Left lung (tissue), 10 donors: ENCODE results near the gene PPP2R2D. TPM values are rescaled to one million over a fixed set of nuclear protein-coding genes. Genes with fewer than 3 reads are reported as not detected.
A peak's percentile ranks its signal among the peaks of the same experiment; 100 is the strongest.

Source experiments
- ATAC-seq: fragments of 200-7000 bp; cut with Tn5 transposase; one replicate; pipeline ENCODE4 v1.9.1; 2020; ENCODE audit warnings: moderate library complexity
- DNase-seq, 4 donors: peaks; one replicate each; pipeline ENCODE4 v3.0.0-alpha.2; 2013 to 2020
- H3K27ac ChIP-seq, 2 donors: fragments of 200-600 bp; sonication (generic) in 1 of 2; one replicate each; pipeline versions ENCODE4 v1.5.0 to v1.8.0; 2020 to 2021
- H3K27me3 ChIP-seq, 2 donors: fragments of 200-600 bp; sonication (generic) in 1 of 2; one replicate each; pipeline versions ENCODE4 v1.5.0 to v1.8.0; 2020 to 2021
- H3K36me3 ChIP-seq, 2 donors: fragments of 200-600 bp; sonication (generic) in 1 of 2; one replicate each; pipeline versions ENCODE4 v1.5.0 to v1.8.0; 2020 to 2021
- H3K4me1 ChIP-seq, 2 donors: fragments of 200-600 bp; one replicate each; pipeline ENCODE4 v1.8.0; 2021
- H3K4me3 ChIP-seq, 2 donors: fragments of 200-600 bp; sonication (generic) in 1 of 2; one replicate each; pipeline versions ENCODE4 v1.5.0 to v1.8.0; 2020 to 2021; ENCODE audit warnings: mild to moderate bottlenecking in 1 of 2
- H3K9me3 ChIP-seq, 2 donors: fragments of 200-600 bp; sonication (generic) in 1 of 2; one replicate each; pipeline versions ENCODE4 v1.5.0 to v1.8.0; 2020 to 2021
- intact Hi-C, 2 donors: fragments of 100-400 bp; cut with DNase I; formaldehyde crosslinking; loops; one replicate each; pipeline versions ENCODE4 v1.11.2 to v1.14.2; 2022
- polyA plus RNA-seq, 6 donors: library from polyadenylated mRNA; unstranded; fragments of 120-200 nt; gene quantifications; one replicate each; pipeline ENCODE4 v1.2.1, GENCODE V29; 2013; ENCODE audit not compliant: insufficient read length in 6 of 6
- total RNA-seq, 2 donors: library from RNA; stranded (reverse); fragmentation: NEBNext Ultra II Directional; extraction: Animal tissue kit (Norgen Biotek cat#: 25700); gene quantifications; one replicate each; pipeline ENCODE4 v1.2.1, GENCODE V29; 2021
- TF ChIP-seq, protein P1 (sequence below), 2 donors: fragments of 200-600 bp; sonication (generic) in 1 of 2; IDR thresholded peaks; one replicate each; pipeline versions ENCODE4 v1.5.0 to v1.8.0; 2021; ENCODE audit warnings: antibody characterized with exemption in 2 of 2
- donor health status: DM: no; HTN: yes; CAD: no.
- donor health status: DM: no; HTN: no; CAD: no.

The PPP2R2D gene
- total and polyA plus RNA-seq, 8 donors, result 22.7 to 42.4 (median 35.8) TPM

DNA sequence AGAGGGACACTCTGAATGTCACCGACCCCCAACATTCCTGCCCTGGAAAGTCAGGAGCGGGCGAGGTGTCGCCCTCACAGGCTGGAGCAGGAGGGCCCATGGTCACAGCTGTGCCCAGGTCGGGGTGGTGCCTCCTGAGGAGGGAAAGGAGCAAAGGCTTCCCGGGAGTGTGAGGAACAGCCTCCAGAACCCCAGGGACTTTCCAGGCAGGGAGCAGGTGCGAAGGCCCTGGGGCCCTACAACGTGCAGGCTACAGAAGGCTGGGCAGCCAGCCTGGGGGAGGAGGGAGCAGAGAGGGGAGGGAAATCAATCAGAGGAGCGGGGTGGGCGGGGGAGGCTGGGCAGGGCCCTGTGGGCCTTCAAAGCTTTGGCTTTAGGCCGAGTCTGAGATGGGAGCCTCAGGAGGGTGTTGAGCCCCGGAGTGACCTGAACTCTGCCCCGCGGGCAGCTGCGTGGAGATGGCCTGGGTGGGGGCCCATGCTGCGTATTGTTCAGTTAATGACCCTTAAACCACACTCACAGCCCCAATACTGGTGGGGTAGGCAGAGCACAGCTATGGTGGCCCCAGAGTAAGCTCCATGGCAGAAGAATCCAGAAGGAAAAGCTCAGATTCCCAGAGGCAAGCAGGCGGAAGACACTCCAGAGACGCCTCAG is 44.2 kb upstream of the PPP2R2D start:
- H3K9me3 ChIP-seq, result no peaks in the 10 kb centered on the region
- no peaks in the 10 kb centered on the region for H3K4me1 ChIP-seq
- intact Hi-C loops, result no loop called here
- H3K4me3 ChIP-seq, result no peak overlapping the region
- no peak for ATAC-seq
- peak in 2 of 4 donors; percentile 18 to 48 for DNase-seq
- no peak overlapping the region for H3K27ac ChIP-seq
- H3K27me3 ChIP-seq, result peaks cover 3 to 77% of the 10 kb centered on the region in 2 donors
- TF ChIP-seq, protein P1, sequence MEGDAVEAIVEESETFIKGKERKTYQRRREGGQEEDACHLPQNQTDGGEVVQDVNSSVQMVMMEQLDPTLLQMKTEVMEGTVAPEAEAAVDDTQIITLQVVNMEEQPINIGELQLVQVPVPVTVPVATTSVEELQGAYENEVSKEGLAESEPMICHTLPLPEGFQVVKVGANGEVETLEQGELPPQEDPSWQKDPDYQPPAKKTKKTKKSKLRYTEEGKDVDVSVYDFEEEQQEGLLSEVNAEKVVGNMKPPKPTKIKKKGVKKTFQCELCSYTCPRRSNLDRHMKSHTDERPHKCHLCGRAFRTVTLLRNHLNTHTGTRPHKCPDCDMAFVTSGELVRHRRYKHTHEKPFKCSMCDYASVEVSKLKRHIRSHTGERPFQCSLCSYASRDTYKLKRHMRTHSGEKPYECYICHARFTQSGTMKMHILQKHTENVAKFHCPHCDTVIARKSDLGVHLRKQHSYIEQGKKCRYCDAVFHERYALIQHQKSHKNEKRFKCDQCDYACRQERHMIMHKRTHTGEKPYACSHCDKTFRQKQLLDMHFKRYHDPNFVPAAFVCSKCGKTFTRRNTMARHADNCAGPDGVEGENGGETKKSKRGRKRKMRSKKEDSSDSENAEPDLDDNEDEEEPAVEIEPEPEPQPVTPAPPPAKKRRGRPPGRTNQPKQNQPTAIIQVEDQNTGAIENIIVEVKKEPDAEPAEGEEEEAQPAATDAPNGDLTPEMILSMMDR (IDR thresholded peaks at IDR 0.05), result no peak
- H3K36me3 ChIP-seq, result no peaks in the 10 kb centered on the region

DNA sequence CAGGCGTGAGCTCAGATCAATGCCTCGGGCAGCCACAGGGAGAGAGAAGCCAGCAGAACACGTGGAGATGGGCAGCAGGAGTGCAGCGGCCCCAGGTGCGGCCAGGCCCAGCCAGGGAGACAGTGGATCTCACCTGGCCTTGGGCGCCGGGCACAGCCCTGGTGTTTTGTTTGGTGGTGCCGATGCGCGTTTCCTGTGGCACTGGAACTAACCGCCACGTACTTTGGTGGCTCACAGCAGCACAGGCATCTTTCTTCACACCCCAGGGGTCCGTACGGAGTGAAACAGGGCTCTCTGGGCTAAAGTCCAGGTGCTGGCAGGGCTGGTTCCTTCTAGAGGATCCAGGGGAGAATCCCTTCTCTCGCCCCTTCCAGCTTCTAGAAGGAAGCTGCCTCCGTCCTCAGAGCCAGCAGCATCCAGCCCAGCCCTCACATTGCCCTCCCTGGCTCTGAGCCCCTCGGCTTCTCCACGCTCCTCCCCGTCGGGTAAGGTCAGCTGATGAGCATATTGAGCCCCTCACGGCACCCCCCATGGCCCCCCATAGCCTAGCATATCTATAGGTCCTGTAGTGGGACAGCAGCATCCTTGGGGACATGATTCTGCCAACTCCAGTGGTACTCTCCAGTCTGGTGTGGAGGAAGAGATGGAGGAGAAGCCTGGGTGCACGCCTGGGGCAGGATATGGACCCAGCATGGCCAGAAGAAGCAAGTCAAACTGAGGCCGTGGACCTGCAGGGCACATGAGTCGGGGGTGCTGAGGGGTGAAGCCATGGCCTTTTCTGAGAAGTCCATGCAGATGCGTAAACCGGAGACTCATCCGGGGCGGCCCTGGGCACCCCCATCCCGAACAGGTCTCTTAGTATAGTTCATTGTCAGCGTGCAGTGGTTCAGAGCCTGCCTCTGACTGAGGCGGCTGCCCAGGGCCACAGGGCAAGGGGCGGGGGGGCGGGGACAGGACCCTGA is 43.4 kb upstream of the PPP2R2D start:
- H3K4me1 ChIP-seq, result no peaks in the 10 kb centered on the region
- no peak overlapping the region for H3K27ac ChIP-seq
- no peak overlapping the region for H3K4me3 ChIP-seq
- H3K9me3 ChIP-seq, result no peaks in the 10 kb centered on the region
- no peak for ATAC-seq
- peak in 2 of 4 donors; percentile 15 to 70 for DNase-seq
- TF ChIP-seq, protein P1 (IDR thresholded peaks at IDR 0.05), result no peak
- H3K27me3 ChIP-seq, result peaks cover 3 to 77% of the 10 kb centered on the region in 2 donors
- intact Hi-C loops, result no loop called here
- H3K36me3 ChIP-seq, result no peaks in the 10 kb centered on the region

DNA sequence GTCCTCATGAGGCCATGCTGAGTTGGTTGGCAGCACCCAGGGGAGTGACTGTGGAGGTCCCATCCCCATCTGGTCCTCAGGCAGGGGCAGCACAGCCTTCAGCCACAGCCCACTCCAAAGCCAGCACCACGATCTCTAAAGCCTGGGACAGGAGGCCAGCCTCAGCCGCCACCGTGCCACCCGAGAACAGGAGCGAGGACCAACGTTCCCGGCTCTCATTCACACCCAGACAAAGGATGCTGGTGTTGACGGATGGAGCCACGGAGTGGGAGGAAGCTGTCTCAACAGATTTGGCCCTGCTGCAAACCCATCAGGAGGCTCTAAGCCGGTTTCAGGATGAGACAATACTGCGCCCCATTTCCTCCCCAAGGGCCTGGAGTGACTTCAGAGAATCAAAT is 42.7 kb upstream of the PPP2R2D start:
- Histone ChIP-seq H3K36me3 (no peaks in the 10 kb centered on the region), H3K9me3 (no peaks in the 10 kb centered on the region), H3K4me1 (no peaks in the 10 kb centered on the region), H3K4me3 (no peak overlapping the region), H3K27me3 (peaks cover 3 to 72% of the 10 kb centered on the region in 2 donors), H3K27ac (no peak overlapping the region)
- DNase-seq (peak in 1 of 4 donors; percentile 37), ATAC-seq (no peak)
- intact Hi-C loops, result no loop called here
- TF ChIP-seq, protein P1 (IDR thresholded peaks at IDR 0.05), result no peak

DNA sequence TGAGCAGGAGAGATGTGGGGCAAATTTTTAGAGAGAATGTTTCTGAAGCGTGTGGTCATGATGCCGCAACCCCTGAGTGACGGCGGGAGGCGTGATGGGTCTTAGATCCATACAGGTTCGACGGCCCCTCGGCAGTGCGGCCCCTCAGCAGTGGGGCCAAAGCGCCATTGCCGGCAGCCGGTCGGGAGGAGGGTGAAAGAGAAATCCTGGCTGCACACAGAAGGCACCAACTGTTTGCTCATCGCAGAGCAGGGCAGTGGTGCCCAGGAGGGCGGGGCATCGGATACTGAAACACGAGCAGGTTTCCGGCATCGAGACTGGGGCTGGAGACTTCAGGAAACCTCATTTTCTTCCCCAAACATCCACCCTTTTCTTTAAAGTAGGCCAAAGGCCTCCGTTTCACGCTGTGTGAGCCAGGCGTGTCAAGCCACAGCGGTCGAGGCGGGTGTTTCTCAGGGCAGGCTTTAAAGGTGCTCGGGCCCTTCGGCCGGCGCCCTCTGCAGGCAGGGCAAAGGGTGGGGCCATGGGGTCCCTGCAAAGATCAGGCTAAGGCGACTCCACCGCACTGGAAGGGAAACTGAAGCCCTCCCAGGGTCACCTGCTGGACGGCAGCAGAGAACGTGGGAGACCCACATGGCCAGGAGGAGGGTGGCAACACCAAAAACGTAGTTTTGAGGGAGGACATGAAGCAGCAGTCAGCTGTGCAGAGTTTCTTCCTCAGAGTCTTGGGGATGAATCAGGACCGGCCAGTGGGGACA is 42.0 kb upstream of the PPP2R2D start:
- Histone ChIP-seq H3K36me3 (no peaks in the 10 kb centered on the region), H3K4me1 (no peaks in the 10 kb centered on the region), H3K9me3 (no peaks in the 10 kb centered on the region), H3K4me3 (no peak overlapping the region), H3K27ac (no peak overlapping the region), H3K27me3 (peaks cover 3 to 66% of the 10 kb centered on the region in 2 donors)
- intact Hi-C loops, result no loop called here
- TF ChIP-seq, protein P1 (IDR thresholded peaks at IDR 0.05), result no peak
- DNase-seq (peak in 1 of 4 donors; percentile 68), ATAC-seq (no peak)
